ENCODE results near the gene GBF1. TPM values are rescaled to one million over a fixed set of nuclear protein-coding genes. Genes with fewer than 3 reads are reported as not detected.

GBF1 gene
- total and polyA plus RNA-seq, 2 of the 13 experiments (the other 11 are each of a cell fraction or from before 2014, with no cell fraction given): 17.1 to 21.9 TPM

GRCh38 chr10:102405632-102406031, 160.3 kb downstream of the GBF1 start (continued):
- TF ChIP-seq UBTF (CRISPR knock-in tag; IDR thresholded peaks at IDR 0.05): no peak
- TF ChIP-seq ZFP90 (CRISPR knock-in tag; IDR thresholded peaks at IDR 0.05; ENCODE audit: borderline replicate concordance): no peak
- TF ChIP-seq AKNA (CRISPR knock-in tag; IDR thresholded peaks at IDR 0.05; ENCODE audit: borderline replicate concordance): no peak
- TF ChIP-seq LCORL (IDR thresholded peaks at IDR 0.05): no peak
- no peak for TF ChIP-seq LCORL (CRISPR knock-in tag; IDR thresholded peaks at IDR 0.05)
- TF ChIP-seq ZNF883 (CRISPR knock-in tag; IDR thresholded peaks at IDR 0.05; ENCODE audit: not compliant biosample characterization): no peak
